ENCODE measurements around the gene TBC1D22A. TPM values are rescaled to one million over a fixed set of nuclear protein-coding genes. Genes with fewer than 3 reads are reported as not detected.

TBC1D22A gene
- total and polyA plus RNA-seq, 9 of the 15 experiments (the other 6 are each of a cell fraction or from before 2014, with no cell fraction given), result 0.20 to 11.5 (median 5.2) TPM

- in situ Hi-C loops (cut with MboI), result no loop called here
- no TSS peak for BruUV-seq (replicated peaks)
- TF ChIP-seq MAZ (CRISPR knock-in tag; conservative IDR thresholded peaks at IDR 0.05 in 1 of 2, IDR thresholded peaks at IDR 0.05 in 1 of 2) (no peak), ETV6 (IDR thresholded peaks at IDR 0.05; ENCODE audit: borderline replicate concordance in 1 of 2, low read depth in 2 of 2, low read length in 1 of 2) (no peak), ETV6 (CRISPR knock-in tag; IDR thresholded peaks at IDR 0.05; ENCODE audit: borderline replicate concordance) (no peak), SMAD1 (IDR thresholded peaks at IDR 0.05; ENCODE audit: low read depth, low read length, partially characterized antibody) (no peak), NFATC3 (IDR thresholded peaks at IDR 0.05) (no peak), NR4A1 (CRISPR knock-in tag; IDR thresholded peaks at IDR 0.05) (no peak), NR4A1 (tag; IDR thresholded peaks at IDR 0.05) (no peak)
- H3K4me2 ChIP-seq (ENCODE audit: insufficient read depth, low read length), result no peak overlapping the region
- H3K9ac ChIP-seq (ENCODE audit: insufficient read depth in 1 of 2, low read depth in 2 of 2, low read length in 2 of 2), result peak overlapping the region in 1 of 2 experiments; percentile 17; a peak in 1 of 4 replicates
- no peaks in the 10 kb centered on the region for H3K9me1 ChIP-seq (ENCODE audit: control insufficient read depth, insufficient read depth, low read length)
- no peak overlapping the region for H2AFZ ChIP-seq (ENCODE audit: low read depth, low read length)
- H3K4me3 ChIP-seq, result no peak overlapping the region
- DNase-seq (ENCODE audit: extremely low read depth in 1 of 4, low spot score in 3 of 4) (no peak), ATAC-seq (no peak), FAIRE-seq (no peak)
- ChIA-PET POLR2A (interaction anchor here (0.6 kb wide), 2 partner anchors 9 to 40 kb away, joined by 3 read pairs; no protein-coding TSS in a partner anchor), CTCF (ENCODE audit: low intra/inter-chr PET ratio) (no interaction called here)
- peaks cover 26% of the 10 kb centered on the region; the same call in 2 of the 3 replicates for H3K36me3 ChIP-seq (ENCODE audit: control insufficient read depth, insufficient read depth, low read length)
- no peaks in the 10 kb centered on the region for H3K9me3 ChIP-seq (replicated peaks; ENCODE audit: control insufficient read depth, insufficient read depth, low read depth, low read length)
- intact Hi-C loops (cut with micrococcal nuclease), result no loop called here
- whole genome bisulfite sequencing (ENCODE audit: insufficient coverage, low coverage, missing lambda C conversion rate), result 66% methylated on average over 4 of the region's 12 CpGs
- H4K20me1 ChIP-seq (replicated peaks; ENCODE audit: control insufficient read depth, insufficient read depth, low read length), result no peaks in the 10 kb centered on the region
- peaks cover 0 to 15% of the 10 kb centered on the region in 2 experiments; a peak in 3 of 5 replicates for H3K4me1 ChIP-seq (replicated peaks in 1 of 2; ENCODE audit: control insufficient read depth in 2 of 2, insufficient read depth in 2 of 2, low read length in 2 of 2)
- H3K79me2 ChIP-seq (ENCODE audit: control insufficient read depth, insufficient read depth, low read length), result no peaks in the 10 kb centered on the region
- H3K27ac ChIP-seq (ENCODE audit: extremely low read depth, low read depth, low read length), result no peak overlapping the region
- H3K27me3 ChIP-seq (ENCODE audit: control insufficient read depth in 2 of 2, insufficient read depth in 2 of 2, low read length in 2 of 2), result no peaks in the 10 kb centered on the region
These were observed 32.0 kb downstream of the TBC1D22A start for GRCh38 chr22:46794491-46794890.

Data from K562 (cell line).